ENCODE measurements around the gene NIN.

DNA sequence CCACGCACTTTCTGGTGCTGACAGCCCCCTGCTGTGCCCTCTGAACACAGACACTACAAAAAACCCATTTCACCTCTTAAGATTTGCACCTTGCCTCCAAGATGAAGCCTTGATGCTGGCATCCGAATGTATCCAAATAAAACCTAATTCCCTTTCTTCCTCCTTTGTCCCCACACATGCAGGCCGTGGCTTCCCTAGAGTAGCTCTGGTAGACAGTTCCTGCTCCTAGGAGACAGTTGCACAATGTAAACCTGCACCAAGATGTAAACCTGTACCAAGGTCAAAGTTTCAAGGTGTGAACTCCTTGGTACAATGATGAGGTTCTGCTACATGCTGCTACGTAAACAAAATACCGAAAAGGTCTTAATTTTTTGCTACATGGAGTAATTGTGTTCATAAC lies 40.3 kb upstream of the NIN start:
- TF ChIP-seq POLR2A (IDR thresholded peaks at IDR 0.05) = no peak
- TF ChIP-seq, protein P1, sequence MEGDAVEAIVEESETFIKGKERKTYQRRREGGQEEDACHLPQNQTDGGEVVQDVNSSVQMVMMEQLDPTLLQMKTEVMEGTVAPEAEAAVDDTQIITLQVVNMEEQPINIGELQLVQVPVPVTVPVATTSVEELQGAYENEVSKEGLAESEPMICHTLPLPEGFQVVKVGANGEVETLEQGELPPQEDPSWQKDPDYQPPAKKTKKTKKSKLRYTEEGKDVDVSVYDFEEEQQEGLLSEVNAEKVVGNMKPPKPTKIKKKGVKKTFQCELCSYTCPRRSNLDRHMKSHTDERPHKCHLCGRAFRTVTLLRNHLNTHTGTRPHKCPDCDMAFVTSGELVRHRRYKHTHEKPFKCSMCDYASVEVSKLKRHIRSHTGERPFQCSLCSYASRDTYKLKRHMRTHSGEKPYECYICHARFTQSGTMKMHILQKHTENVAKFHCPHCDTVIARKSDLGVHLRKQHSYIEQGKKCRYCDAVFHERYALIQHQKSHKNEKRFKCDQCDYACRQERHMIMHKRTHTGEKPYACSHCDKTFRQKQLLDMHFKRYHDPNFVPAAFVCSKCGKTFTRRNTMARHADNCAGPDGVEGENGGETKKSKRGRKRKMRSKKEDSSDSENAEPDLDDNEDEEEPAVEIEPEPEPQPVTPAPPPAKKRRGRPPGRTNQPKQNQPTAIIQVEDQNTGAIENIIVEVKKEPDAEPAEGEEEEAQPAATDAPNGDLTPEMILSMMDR (IDR thresholded peaks at IDR 0.05) = no peak
